Stomach (tissue), 4 donors: ENCODE data around the gene BRAF.

Experiments
- CTCF ChIP-seq, 7 experiments: fragments of 450-650 bp in 4 of 7; fragments of 200-600 bp in 3 of 7; sonication (generic) in 3 of 7; IDR thresholded peaks; one replicate each; pipeline ENCODE4 v1.5.1; 2016 to 2019; ENCODE audit warnings: antibody characterized with exemption in 7 of 7, control low read depth in 2 of 7, mild to moderate bottlenecking in 1 of 7
- EP300 ChIP-seq: sonication (generic); formaldehyde crosslinking; IDR thresholded peaks from one replicate; pipeline ENCODE4 v1.6.1; 2017; ENCODE audit warnings: antibody characterized with exemption
- POLR2A ChIP-seq, 4 donors: fragments of 450-650 bp; IDR thresholded peaks; one replicate each; pipeline ENCODE4 v1.6.1; 2016; ENCODE audit warnings: antibody characterized with exemption in 4 of 4, control low read depth in 2 of 4, mild to moderate bottlenecking in 1 of 4, moderate library complexity in 1 of 4

GRCh38 chr7:140911746-140912145, 13.0 kb downstream of the BRAF start:
- TF ChIP-seq CTCF (IDR thresholded peaks at IDR 0.05) (no peak), EP300 (no peak), POLR2A (IDR thresholded peaks at IDR 0.05) (no peak)
